CD4-positive, alpha-beta T cell treated with Interleukin-15 for 1 hour (primary cell): ENCODE data around the gene GLDN.

Experiments used
- DNase-seq: peaks from one replicate; pipeline ENCODE4 v3.0.0-alpha.2; 2020

The GLDN gene

DNA sequence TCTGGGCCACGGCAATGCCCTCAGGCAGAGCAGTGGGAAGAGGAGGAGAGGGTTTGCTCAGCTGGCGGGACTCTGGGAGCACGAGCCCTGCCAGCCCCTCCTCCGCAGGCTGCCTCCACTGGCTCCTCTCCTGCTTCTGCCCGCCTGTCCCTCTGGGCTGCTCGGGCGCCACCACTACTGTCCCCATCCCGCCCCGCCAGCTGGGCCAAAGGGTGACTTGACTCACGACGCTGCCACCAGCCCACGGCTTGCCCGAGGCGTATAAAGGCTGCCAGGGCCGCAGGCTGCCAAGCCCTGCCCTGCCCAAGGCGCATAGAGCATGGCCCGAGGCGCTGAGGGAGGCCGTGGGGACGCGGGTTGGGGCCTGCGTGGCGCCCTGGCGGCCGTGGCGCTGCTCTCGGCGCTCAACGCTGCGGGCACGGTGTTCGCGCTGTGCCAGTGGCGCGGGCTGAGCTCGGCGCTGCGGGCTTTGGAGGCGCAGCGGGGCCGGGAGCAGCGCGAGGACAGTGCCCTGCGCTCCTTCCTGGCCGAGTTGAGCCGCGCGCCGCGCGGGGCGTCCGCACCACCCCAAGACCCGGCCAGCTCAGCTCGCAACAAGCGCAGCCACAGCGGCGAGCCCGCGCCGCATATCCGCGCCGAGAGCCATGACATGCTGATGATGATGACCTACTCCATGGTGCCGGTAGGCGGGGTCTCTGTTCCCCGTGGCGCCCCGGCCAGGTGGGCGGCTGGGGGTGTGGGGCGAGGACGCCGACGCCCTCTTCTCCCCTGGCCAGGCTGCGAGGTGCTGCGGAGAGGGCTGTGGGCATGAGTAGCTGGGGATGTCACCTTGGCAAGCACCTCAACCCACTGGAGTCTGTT is at the start of gene GLDN:
TSS of gene GLDN (plus strand) at position 290 of the 861 bp plus-strand sequence. CDS start at position 320, 30 bp downstream.
- no peak for DNase-seq

DNA sequence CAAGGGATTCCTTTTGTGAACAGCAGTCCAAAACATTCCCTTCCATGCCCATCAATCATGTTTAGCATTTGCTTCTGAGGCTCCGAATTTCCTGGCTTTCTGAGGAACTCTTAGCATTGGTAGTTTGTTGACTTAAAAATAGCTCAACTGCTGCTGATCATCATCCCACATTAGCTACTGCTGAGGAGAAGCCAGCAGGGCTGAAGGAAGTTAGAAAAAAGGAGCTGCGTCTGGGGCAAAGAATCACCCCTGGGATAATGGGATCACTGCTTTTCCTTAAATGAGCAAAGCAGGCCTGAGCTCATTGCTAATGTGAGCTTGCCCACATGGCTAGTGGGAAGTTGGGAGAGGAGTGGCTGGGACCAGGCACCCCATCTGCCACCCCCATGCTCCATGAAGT is 42.8 kb upstream of the GLDN start:
- no peak for DNase-seq

DNA sequence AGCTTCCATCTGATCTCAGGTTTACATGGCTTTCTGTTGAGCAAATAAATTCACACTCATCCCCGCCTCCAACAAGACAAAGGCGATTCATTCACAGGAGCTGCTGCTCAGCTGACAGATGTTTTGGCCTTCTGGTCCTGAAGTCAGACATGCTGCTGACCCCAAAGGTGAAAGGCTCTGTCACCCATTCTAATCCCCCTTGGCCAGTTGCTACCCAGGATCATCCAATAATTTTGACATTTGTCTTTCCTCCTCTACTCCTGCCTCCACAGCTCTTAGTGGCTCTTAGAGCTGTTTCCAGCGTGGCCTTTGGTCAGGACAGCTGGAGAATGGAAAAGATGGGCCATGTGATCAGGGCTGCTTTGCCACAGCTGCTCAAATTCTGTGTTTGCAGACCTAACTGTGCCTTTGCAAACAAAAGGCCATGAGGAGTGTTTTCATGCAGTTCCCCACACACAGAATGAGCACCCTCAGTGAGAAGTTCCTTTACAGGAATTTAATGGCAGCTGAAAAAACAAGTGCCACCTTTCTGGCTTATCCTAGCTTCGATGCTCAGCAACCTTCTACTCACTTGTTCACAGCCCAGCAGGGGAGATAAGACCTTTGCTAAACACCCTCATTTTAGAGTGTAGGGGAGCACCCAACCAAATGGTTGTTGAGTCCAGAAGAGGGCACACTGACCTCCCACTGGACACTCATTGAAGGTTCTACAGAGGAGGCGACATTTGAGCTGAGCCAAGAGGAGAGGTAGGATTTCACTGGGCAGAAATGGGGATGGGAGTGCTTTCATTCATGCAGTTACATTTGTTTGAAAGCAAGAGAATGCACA is 42.1 kb upstream of the GLDN start:
- DNase-seq = no peak

DNA sequence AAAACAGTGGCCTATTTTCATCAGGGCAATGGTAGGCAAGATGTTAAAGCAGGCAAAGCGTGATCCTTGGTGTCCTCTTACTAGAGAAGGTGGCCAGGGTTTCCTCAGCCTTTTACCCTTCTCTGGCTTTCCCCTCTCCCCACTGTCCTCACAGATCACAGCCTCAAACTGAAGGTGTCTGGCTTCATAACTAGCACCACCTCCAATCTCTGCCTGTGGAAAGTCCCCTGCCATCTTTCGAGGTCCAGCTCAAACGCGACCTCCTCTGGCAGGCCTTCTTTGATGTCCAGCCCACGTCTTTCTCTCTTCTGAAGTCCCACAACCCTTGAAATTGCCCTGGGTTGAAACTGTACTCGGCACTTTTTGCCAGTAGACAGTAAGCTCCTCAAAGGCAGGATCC is 39.0 kb upstream of the GLDN start:
- DNase-seq = no peak

DNA sequence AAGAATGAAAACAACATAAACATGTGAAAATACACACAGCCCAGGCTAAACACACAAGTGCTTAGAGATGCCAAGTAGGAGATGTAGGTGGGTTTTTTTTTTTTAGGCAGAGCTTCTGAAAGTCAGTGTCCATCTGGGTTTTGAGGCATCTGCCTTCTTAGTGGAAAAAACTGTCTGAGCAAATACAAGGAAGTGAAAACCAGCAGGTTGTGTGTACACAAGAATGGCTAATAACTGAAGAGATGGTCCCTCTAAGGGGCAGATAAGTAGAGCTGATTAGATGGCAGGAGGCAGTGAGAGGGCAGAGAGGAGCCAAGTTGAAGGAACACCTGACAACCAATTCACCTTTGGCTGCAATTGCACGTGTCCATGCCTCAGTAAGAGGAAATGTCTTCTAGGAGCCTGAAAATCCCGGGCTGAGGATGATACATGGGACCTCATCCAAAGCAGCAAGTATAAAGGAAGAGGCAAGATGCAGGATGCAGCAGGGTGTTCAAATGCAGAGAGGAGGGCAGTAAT is 37.9 kb upstream of the GLDN start:
- no peak for DNase-seq

DNA sequence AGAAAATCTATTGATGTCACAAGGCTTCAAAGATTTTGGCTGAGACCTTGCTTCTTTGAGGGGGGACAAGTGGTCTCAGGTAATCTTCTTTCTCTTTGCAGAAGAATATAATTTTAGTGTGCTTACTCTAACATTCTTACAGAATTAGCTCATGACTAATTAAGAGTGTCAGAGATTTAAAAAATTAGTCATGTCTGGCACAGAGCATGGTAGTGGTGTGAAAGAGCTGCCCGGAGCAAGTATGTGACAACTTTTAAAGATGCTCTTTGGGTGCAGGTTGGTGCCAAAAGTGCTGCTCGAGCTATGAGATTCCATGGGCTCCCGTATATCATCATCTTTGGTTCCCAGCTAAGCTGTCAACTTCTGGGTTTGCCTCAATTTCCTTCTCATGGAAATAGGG is 34.1 kb upstream of the GLDN start:
- no peak for DNase-seq

DNA sequence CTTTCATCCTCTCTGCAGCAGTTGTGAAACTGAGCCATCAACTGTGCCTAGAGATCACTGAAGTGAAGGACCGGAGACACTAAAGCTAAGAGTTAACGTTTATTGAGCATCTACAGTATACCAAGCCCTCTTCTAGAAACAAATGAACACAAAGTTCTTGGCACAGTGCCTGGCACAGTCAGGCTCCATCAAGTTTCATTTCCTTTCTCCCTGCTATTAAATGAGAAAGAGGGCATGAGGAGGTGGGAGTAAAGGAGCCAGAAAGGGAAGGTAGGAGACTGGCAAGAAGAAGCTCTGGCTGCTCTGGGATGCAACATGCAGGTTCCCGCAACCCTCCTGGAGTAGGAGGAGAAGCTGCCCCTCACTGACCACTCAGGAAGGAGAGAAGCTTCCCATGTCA is 33.6 kb upstream of the GLDN start:
- DNase-seq = no peak

DNA sequence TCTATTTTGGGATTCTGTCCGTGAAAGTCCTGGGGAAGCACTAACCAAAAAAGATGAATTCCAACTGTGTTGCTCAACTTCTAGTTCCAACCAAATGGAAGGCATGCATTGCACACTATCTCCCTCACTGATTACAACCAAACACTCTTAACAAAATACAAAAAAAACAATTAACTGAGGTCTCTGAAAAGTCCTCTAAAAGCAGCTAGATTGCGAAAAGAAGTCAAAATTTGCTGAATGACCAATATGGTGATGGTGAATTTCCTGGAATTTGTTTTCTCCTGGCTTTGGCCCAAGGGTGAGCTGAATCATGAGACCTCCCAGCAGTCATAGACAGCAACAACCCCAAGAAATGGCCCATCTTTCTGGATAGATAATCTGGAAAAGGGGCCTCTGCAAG is 31.4 kb upstream of the GLDN start:
- no peak for DNase-seq

DNA sequence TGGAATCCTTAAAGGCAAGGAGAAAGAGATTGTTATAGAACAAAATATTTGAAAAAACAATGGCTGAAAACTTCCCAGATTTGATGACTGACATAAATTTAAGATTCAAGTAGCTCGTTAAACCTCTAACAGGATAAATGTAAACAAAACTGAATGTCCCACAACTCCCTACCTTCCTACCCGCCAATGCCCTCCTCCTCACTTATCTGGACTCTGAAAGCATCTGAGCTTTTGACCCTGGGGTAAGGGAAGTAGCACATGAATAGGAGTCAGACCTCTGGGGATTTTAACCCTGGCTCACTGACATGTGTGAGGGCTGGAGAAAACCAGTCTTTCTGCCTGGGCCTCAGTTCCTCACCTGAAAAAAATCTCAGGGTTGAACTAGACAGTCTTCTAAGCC is 29.9 kb upstream of the GLDN start:
- DNase-seq = no peak

DNA sequence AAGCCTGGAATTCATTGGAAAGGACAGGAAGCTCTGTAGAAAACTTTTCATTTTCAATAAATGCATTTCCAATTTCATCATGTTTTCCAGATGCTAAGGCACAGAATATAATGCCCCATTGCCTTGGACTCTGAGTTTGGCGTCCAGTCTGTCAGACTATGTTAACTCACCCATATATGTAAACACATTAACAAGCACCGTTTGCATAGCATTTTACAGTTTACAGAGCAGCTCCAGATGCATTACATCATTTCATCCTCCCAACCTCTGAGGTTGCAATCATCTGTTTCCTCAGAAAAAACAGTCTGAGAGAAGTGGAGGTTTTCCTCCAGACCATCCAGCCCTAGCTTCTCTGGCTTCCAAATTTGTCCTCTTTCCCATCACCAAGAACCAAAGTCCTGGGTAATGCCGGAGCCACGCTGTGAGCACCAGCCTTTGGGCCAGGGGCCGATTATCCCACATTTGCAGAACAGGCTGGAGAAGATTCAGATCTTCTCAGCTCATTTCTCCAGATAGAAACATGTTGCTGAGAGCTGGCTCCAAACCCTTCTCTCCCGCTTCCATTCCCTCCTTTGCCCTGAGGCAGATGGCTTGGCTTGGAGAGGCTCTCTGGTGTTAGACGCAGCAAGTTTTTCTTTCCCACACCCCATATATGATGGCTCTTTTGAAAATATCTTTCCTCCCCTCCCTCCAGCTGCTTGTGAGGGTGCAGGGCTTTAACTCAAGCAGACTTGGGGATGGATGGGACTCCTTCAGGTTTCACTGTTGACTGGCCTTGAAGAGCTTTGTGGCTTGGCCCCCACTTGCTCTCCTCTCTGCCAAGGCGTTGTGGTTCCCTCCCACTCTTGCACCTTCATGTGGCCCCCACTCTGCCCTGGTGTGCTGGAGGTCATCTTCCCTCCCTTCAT is 29.0 kb upstream of the GLDN start:
- no peak for DNase-seq

DNA sequence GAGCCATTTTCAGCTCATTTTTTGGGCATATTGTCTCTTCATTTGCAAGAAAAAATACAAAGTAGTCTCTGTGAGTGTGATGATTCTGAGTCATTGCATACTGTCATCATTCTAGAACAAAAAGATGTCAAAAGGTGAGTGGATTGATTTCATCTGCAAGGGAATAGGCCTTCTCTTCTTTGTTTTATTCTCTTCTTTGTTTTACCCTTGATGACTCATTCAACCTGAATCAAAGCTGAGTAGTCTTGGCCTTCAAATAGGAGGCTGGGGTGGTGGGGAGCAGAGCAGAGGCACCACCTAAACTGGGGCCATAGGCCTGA is 28.4 kb upstream of the GLDN start:
- DNase-seq = no peak

DNA sequence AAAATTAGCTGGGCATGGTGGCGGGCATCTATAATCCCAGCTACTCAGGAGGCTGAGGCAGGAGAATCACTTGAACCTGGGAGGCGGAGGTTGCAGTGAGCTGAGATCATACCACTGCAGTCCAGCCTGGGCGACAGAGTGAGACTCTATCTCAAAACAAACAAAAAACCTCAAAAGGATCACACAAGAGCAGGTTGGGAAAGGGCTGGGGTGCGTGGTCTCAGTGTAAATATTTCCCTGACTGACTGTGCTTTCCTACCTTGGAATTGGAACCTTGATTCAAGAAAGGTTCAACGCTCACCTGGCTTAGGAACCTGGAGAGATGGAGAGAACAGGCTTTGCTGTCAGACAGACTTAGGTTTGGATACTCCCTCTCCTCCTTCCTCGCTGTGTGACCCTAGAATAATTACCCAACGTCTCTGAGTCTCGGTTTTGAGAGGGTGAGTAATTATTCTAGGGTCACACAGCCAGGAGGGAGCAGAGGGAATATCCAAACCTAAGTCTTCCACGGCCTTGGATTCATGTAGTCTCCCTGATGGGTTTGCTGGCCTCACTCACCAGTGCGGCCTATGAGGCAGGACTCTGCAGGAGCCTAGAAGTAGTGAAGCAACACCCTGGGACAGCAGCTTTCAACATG is 27.7 kb upstream of the GLDN start:
- no peak for DNase-seq

DNA sequence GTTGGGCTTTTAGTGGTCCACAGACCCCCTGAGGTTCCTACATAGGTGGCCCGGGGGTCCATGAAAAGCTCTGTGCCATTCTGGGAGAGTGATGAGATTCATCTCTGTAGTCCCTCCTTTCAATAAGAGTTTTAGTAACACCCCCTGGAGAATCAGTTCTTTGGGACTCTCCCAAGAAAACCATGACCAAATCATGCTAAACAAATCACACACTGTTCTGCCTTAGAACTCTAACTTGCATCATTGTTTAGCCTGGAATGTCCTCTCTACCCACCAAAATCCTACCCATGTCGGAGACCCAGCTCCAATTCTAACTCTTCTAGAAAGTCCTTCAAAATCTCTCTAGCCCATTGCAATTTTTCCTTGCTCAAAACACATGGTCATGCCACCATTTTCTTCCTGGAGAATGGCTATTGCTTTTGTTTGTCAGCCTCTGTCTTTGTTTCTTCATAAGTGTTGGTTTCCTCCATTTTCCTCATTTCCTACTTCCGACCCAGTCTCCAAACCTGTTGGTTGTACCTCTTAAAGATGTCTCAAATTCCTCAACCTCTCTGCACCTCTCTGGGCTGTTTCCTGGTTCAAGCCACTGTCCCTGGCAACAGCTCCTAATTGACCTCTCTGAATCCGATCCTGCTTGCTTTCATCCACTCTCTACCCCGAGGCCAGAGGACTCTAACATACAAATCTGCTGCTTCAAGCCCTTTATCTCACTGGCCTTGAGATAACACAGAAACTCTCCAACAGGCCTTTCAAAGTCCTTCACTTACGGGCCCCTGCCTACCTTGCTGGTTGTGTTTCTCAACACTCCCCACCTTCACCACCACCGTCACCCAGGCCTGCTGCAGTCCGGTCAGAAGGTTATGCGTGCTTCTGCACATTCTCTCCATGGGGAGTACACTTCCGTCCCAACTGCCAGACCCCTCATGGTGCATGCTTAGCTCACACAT is 26.8 kb upstream of the GLDN start:
- DNase-seq = no peak

DNA sequence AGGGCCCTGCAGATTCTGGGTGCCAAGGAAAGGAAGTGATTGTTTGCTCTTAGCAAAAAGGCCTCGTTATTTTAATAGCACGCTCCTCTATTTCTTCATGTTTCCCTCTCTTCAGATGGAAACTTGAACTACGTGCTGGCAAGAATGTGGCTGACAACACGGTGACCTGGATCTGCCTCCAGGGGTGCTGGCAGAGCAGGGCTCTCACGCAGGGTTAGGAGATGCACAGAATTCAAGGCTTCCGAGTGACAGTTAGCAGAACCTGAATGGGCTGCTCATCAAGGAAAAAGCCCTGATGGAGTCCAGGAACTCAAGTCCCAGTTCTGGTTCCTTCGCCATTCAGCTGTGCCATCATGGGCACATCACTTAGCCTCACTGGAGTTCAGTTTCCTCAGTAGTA is 25.7 kb upstream of the GLDN start:
- no peak for DNase-seq

DNA sequence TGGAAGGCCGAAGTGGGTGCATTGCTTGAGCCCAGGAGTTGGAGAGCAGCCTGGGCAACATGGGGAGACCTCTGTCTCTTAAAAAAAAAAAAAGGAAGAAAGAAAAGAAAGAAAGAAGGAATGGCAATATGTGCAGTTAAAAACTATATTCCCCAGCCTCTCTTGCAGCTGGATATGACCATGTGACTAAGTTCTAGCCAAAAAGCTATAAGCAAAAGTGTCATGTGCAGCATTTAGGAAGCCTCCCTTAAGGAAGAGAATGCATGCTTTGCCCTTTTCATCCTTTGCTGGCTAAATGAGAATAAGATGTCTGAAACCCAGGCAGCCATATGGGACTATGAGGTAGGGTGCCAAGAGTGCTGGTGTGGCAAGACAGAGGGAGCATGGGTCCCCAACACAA is 24.8 kb upstream of the GLDN start:
- DNase-seq = no peak

DNA sequence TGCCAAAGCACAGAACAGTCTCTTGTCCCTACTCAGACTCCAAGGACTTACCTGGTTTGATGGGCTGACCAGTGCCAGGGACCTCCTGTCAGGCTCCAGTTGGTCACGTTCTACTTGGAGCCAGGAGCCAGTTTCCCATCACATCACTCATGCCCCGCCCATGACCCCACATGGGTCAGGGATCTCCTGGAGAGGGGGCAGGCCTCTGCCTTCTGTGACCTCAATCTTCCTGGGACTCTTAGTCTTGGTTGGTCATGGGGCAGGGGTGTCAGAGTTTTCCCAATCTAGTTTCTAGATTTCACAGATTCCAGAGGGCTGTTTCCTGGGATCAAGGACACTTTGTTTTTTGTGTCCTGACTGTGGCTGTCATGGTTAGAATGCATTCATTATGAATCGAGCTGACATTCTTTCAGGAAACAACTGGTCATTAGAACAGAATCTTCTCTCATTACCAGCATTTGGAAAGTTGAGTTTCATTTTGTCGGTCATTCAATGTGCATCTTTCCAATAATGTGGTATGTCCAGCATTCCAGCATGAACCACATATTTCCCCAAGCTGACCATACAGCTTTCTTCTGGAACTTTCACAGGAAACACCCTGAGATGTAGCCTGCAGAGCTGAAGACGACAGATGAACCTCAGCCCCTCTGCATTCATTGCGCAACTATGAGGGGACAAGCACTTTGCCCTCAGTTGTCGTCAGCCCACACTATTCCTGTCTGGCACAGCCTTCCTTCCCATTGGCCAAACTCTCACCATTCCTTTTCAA is 22.9 kb upstream of the GLDN start:
- DNase-seq = no peak

DNA sequence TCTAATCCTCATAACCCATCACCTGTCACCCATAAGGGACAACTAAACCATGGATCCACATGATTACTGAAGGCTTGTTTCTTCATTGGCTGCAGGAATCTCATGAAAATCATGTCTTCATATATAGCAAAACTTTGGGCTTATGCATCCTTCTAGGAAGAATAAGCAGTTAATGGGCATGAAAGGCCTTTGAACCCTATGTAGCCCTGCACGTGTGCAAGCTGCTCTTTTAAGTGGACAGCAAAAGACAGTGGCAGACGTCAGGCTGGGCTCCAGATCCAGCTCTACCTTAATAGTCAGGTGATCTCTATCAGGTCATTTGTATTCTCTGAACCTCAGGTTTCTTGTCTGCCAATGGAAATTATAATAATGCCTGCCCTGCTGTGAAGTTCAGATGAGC is 21.9 kb upstream of the GLDN start:
- DNase-seq = no peak

DNA sequence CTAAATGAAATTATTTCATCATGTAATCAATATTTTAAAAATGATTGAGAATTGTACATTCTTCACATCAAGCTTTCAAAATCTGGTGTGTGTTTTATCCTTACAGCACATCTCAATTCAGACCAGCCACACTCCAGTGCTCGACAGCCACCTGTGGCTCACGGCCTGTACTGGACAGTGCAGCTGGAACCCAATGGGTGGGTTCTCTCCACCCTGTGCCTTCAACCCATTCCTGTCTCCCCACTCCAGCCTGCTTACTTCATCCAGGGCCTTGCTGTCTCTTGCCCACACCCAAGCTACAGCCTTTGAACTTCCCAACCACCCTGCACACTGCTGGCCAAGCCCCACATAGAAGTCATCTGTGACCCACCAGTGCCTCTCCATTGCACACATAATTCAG is 20.6 kb upstream of the GLDN start:
- no peak for DNase-seq

DNA sequence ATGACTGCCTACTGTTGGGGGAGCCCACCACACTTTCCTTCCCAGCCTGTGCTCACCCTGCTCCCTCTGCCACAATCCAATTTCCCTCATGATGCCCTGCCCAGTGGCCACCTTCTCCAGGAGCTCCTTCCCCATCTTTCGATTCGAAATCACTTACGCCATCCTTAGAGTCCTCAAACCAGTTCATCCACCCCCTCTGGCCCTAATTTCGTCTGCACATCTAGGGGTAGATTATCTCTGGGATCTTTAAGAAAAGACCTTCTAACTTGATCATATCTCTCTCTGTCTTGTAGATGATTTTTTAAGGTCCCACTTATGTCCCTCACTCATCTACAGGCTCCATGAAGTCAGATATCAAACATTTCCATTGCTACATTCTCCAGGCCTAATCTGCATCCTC is 20.1 kb upstream of the GLDN start:
- no peak for DNase-seq

DNA sequence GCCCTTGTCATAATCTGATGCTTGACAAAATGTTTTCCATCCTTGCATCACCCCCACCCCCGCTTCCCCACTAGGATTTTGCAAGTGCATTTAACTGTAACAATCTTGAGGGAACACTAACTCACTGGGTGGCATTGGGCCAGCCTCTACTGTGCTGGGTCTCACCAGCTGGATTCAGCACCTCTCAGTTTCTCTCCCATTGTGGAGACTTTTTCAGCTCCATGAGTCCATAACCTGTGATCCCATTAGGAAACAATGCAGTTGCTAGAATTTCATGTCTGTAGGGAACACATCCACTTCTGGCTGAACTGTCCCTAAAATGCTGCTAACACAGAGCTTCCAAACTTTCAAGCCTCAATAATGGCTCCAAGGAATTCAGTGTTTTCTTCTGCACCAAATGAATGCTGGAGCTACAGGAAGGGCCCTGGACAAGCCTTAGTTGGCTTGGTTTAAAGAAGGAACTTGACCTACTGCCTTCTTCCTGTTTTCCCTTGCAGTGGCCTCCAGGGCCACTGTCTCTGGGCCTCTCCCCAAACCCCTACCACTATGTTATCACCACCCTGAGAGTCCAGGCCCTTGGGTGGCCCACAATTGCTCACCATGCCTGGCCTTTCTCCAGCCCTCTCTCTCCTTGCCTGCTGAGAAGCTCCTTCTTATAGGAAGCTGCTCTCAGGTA is 18.7 kb upstream of the GLDN start:
- DNase-seq = peak; percentile 20
